GM13977 (cell line): ENCODE results near the gene SH2D1B.

Experiments used
- DNase-seq: peaks from one replicate; pipeline ENCODE4 v3.0.0; 2012; ENCODE audit warnings: low spot score
- CTCF ChIP-seq: IDR thresholded peaks from 2 replicates; pipeline ENCODE4 v1.5.1; 2012; ENCODE audit warnings: mild to moderate bottlenecking, control low read depth; ENCODE audit not compliant: insufficient read depth; ENCODE audit errors: extremely low read depth, missing control alignments
- in situ Hi-C: fragments of 300-500 bp; cut with MboI; formaldehyde crosslinking; loops from one replicate; pipeline ENCODE4 v1.12.0; 2022; ENCODE audit warnings: low sequenced_read_pairs, low pct_unique_long_range_greater_than_20kb, mixed read lengths, inconsistent platforms; ENCODE audit not compliant: unreplicated experiment

Gene SH2D1B

GRCh38 chr1:162386292-162387225 lies 25.4 kb downstream of the SH2D1B start:
- in situ Hi-C loops = no loop called here
- no peak for TF ChIP-seq CTCF
- peak; percentile 2 for DNase-seq

GRCh38 chr1:162385702-162386101 lies 26.2 kb downstream of the SH2D1B start:
- in situ Hi-C loops = no loop called here
- TF ChIP-seq CTCF = no peak
- peak; percentile 5 for DNase-seq

GRCh38 chr1:162385280-162385623 lies 26.7 kb downstream of the SH2D1B start:
- in situ Hi-C loops = no loop called here
- peak; percentile 2 for DNase-seq
- TF ChIP-seq CTCF = no peak

- TF ChIP-seq CTCF = no peak
- in situ Hi-C loops = no loop called here
- DNase-seq = no peak
Measured at GRCh38 chr1:162384601-162385279, 27.2 kb downstream of the SH2D1B start.

- no peak for TF ChIP-seq CTCF
- no peak for DNase-seq
- in situ Hi-C loops = no loop called here
Measured at GRCh38 chr1:162384116-162384515, 27.8 kb downstream of the SH2D1B start.

- no peak for DNase-seq
- in situ Hi-C loops = no loop called here
- no peak for TF ChIP-seq CTCF
Measured at GRCh38 chr1:162383516-162383915, 28.4 kb downstream of the SH2D1B start.
